ENCODE results near the gene OAS3. TPM values are rescaled to one million over a fixed set of nuclear protein-coding genes. Genes with fewer than 3 reads are reported as not detected.

The OAS3 gene
- total and polyA plus RNA-seq, 8 donors, result 1.7 to 8.8 (median 3.6) TPM

- TF ChIP-seq, protein P1, sequence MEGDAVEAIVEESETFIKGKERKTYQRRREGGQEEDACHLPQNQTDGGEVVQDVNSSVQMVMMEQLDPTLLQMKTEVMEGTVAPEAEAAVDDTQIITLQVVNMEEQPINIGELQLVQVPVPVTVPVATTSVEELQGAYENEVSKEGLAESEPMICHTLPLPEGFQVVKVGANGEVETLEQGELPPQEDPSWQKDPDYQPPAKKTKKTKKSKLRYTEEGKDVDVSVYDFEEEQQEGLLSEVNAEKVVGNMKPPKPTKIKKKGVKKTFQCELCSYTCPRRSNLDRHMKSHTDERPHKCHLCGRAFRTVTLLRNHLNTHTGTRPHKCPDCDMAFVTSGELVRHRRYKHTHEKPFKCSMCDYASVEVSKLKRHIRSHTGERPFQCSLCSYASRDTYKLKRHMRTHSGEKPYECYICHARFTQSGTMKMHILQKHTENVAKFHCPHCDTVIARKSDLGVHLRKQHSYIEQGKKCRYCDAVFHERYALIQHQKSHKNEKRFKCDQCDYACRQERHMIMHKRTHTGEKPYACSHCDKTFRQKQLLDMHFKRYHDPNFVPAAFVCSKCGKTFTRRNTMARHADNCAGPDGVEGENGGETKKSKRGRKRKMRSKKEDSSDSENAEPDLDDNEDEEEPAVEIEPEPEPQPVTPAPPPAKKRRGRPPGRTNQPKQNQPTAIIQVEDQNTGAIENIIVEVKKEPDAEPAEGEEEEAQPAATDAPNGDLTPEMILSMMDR (IDR thresholded peaks at IDR 0.05), result no peak
- no peak overlapping the region for H3K27ac ChIP-seq
- 57 to 68% methylated on average over 4 of the region's 4 CpGs for WGBS, 2 donors
- no peak for FAIRE-seq
- intact Hi-C loops (cut with DNase I), result no loop called here
- no peaks in the 10 kb centered on the region for H3K36me3 ChIP-seq
- no peak overlapping the region for H3K4me3 ChIP-seq
- H3K9me3 ChIP-seq, result no peaks in the 10 kb centered on the region
- DNase-seq, result no peak
- no peak for ATAC-seq
- no peaks in the 10 kb centered on the region for H3K27me3 ChIP-seq
- H3K4me1 ChIP-seq, result no peaks in the 10 kb centered on the region
These were observed 67.5 kb downstream of the OAS3 start for GRCh38 chr12:113005762-113006161.

DNA sequence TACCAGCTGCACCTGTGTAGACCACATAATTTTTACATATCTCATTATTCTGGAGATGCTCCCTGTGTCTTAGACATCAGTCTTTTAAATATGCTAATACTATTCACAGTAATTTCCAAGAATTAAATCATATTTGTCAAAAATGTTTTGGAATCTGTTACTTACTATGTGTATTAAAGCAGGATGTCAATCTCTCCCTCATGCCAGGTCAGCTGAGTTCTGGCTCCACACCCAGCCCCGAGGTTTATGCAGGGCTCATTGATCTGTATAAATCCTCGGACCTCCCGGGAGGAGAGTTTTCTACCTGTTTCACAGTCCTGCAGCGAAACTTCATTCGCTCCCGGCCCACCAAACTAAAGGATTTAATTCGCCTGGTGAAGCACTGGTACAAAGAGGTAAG, 67.9 kb downstream of the OAS3 start:
- Histone ChIP-seq H3K27me3 (no peaks in the 10 kb centered on the region), H3K4me1 (no peaks in the 10 kb centered on the region), H3K4me3 (no peak overlapping the region), H3K9me3 (no peaks in the 10 kb centered on the region), H3K27ac (no peak overlapping the region), H3K36me3 (no peaks in the 10 kb centered on the region)
- DNase-seq (no peak), ATAC-seq (no peak), FAIRE-seq (no peak)
- WGBS, 2 donors, result 75 to 82% methylated on average over 7 of the region's 7 CpGs
- TF ChIP-seq, protein P1 (IDR thresholded peaks at IDR 0.05), result no peak
- intact Hi-C loops (cut with DNase I), result no loop called here

DNA sequence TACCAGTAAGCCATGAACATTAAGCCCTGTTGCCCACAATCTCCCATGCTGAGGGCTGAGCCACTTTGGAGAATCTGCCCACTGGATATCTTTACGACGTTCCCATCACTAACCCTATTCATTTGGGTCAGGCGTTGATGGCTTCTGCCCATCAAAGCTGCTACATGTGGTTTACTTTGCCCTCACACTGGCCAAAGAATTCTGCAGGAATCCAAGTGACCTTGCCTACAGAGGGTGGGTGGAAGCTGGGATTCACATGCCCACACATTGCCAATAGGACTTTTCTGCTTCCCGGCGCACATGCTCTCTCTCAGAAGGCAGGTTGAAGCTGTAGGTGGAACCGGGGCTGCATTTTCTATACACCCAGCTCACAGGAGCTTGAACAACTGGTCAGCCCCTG, 68.4 kb downstream of the OAS3 start:
- H3K9me3 ChIP-seq, result no peaks in the 10 kb centered on the region
- H3K4me1 ChIP-seq, result no peaks in the 10 kb centered on the region
- no peak for ATAC-seq
- FAIRE-seq, result no peak
- no peak overlapping the region for H3K27ac ChIP-seq
- 76 to 83% methylated on average over 6 of the region's 6 CpGs for WGBS, 2 donors
- TF ChIP-seq, protein P1 (IDR thresholded peaks at IDR 0.05), result no peak
- H3K4me3 ChIP-seq, result no peak overlapping the region
- no peaks in the 10 kb centered on the region for H3K36me3 ChIP-seq
- H3K27me3 ChIP-seq, result no peaks in the 10 kb centered on the region
- intact Hi-C loops (cut with DNase I), result no loop called here
- no peak for DNase-seq

- Histone ChIP-seq H3K27ac (no peak overlapping the region), H3K36me3 (no peaks in the 10 kb centered on the region), H3K4me3 (no peak overlapping the region), H3K27me3 (no peaks in the 10 kb centered on the region), H3K9me3 (no peaks in the 10 kb centered on the region), H3K4me1 (no peaks in the 10 kb centered on the region)
- 56 to 64% methylated on average over 4 of the region's 4 CpGs for WGBS, 2 donors
- ATAC-seq, result no peak
- FAIRE-seq, result no peak
- DNase-seq, result no peak
- TF ChIP-seq, protein P1 (IDR thresholded peaks at IDR 0.05), result no peak
- intact Hi-C loops (cut with DNase I), result no loop called here
These were observed 68.9 kb downstream of the OAS3 start for GRCh38 chr12:113007166-113007565.

GRCh38 chr12:113010701-113011100, 72.4 kb downstream of the OAS3 start:
- H3K27me3 ChIP-seq, result no peaks in the 10 kb centered on the region
- DNase-seq (no peak), FAIRE-seq (no peak), ATAC-seq (no peak)
- WGBS, 2 donors, result 65 to 77% methylated on average over 2 of the region's 2 CpGs
- intact Hi-C loops (cut with DNase I), result no loop called here
- TF ChIP-seq, protein P1 (IDR thresholded peaks at IDR 0.05), result no peak
- no peak overlapping the region for H3K4me3 ChIP-seq
- no peaks in the 10 kb centered on the region for H3K36me3 ChIP-seq
- H3K27ac ChIP-seq, result no peak overlapping the region
- no peaks in the 10 kb centered on the region for H3K9me3 ChIP-seq
- no peaks in the 10 kb centered on the region for H3K4me1 ChIP-seq
